Measurements from ENCODE around the gene SLC39A7.

SLC39A7 gene

GRCh38 chr6:33170176-33171015 is 30.3 kb upstream of the SLC39A7 start:
- no peak for DNase-seq

GRCh38 chr6:33171016-33171879 is 29.4 kb upstream of the SLC39A7 start:
- DNase-seq, result no peak

GRCh38 chr6:33171880-33172687 is 28.6 kb upstream of the SLC39A7 start:
- no peak for DNase-seq

- no peak for DNase-seq
Observed at GRCh38 chr6:33172688-33173534, 27.8 kb upstream of the SLC39A7 start.

GRCh38 chr6:33173535-33174180 is 27.0 kb upstream of the SLC39A7 start:
- no peak for DNase-seq

- DNase-seq, result no peak
Observed at GRCh38 chr6:33174784-33175183, 25.9 kb upstream of the SLC39A7 start.

GRCh38 chr6:33175436-33176069 is 25.1 kb upstream of the SLC39A7 start:
- no peak for DNase-seq

- DNase-seq, result no peak
Observed at GRCh38 chr6:33176906-33177305, 23.8 kb upstream of the SLC39A7 start.

GRCh38 chr6:33177552-33178446 is 22.9 kb upstream of the SLC39A7 start:
- no peak for DNase-seq

- no peak for DNase-seq
Observed at GRCh38 chr6:33178755-33179475, 21.8 kb upstream of the SLC39A7 start.

- no peak for DNase-seq
Observed at GRCh38 chr6:33181141-33181540, 19.5 kb upstream of the SLC39A7 start.

- DNase-seq, result no peak
Observed at GRCh38 chr6:33183071-33183683, 17.5 kb upstream of the SLC39A7 start.

- no peak for DNase-seq
Observed at GRCh38 chr6:33185190-33185589, 15.5 kb upstream of the SLC39A7 start.

GRCh38 chr6:33185654-33186187 is 14.9 kb upstream of the SLC39A7 start:
- DNase-seq, result no peak

- DNase-seq, result no peak
Observed at GRCh38 chr6:33187809-33188208, 12.9 kb upstream of the SLC39A7 start.

GRCh38 chr6:33189164-33189563 is 11.5 kb upstream of the SLC39A7 start:
- no peak for DNase-seq

- no peak for DNase-seq
Observed at GRCh38 chr6:33189625-33190448, 10.8 kb upstream of the SLC39A7 start.

Measured in COR-L47 (cell line).